Panc1 (cell line): Measurements from ENCODE around the gene C17orf100. TPM values are rescaled to one million over a fixed set of nuclear protein-coding genes. Genes with fewer than 3 reads are reported as not detected.

Experiments used
- ATAC-seq: fragments of 200-7000 bp; cut with Tn5 transposase; 2 replicates; pipeline ENCODE4 v1.9.1; 2020; ENCODE audit warnings: mild to moderate bottlenecking, moderate library complexity
- BruUV-seq: library from RNA; stranded (reverse); fragments of 400-500 nt; replicated peaks from 2 replicates; lab custom pipeline; 2021; lab: Mats Ljungman, UMichigan
- CTCF ChIA-PET: fragments of 300-600 bp; sonication (Branson Sonifier 250); formaldehyde crosslinking; loops from one replicate; lab custom pipeline; 2022; ENCODE audit warnings: antibody characterized with exemption; lab: Charles Lee
- POLR2A ChIA-PET: fragments of 300-600 bp; sonication (Branson Sonifier 250); formaldehyde crosslinking; loops from one replicate; lab custom pipeline; 2022; ENCODE audit warnings: antibody characterized with exemption; lab: Charles Lee
- DNase-seq: peaks from one replicate; pipeline ENCODE4 v3.0.0-alpha.2; 2010; ENCODE audit warnings: low read depth, low spot score
- H3K27ac ChIP-seq: 2 replicates; pipeline ENCODE4 v1.5.1; 2011; ENCODE audit warnings: mild to moderate bottlenecking, low read length, inconsistent platforms
- H3K27me3 ChIP-seq: fragments of 200-500 bp; sonication (Bioruptor generic); 2 replicates; pipeline ENCODE4 v1.6.0; 2014; ENCODE audit warnings: low read length, inconsistent platforms; ENCODE audit not compliant: control insufficient read depth, insufficient read depth
- H3K36me3 ChIP-seq: fragments of 200-500 bp; sonication (Bioruptor generic); 2 replicates; pipeline ENCODE4 v1.5.1; 2014; ENCODE audit warnings: inconsistent platforms, mild to moderate bottlenecking, low read length, moderate library complexity; ENCODE audit not compliant: control insufficient read depth, insufficient read depth
- H3K4me1 ChIP-seq: 2 replicates; pipeline ENCODE4 v1.5.1; 2011; ENCODE audit warnings: inconsistent platforms, mild to moderate bottlenecking, low read length, moderate library complexity; ENCODE audit not compliant: control insufficient read depth, insufficient read depth
- H3K4me3 ChIP-seq, 2 experiments: 2 replicates each; pipeline ENCODE4 v1.5.1; 2011 to 2012; ENCODE audit warnings: low read depth in 2 of 2, low read length in 2 of 2, mild to moderate bottlenecking in 2 of 2, inconsistent platforms in 1 of 2, moderate library complexity in 1 of 2
- H3K9me3 ChIP-seq: fragments of 200-500 bp; sonication (Bioruptor generic); 2 replicates; pipeline ENCODE4 v1.5.1; 2014; ENCODE audit warnings: low read depth, mild to moderate bottlenecking, inconsistent platforms, low read length, moderate library complexity; ENCODE audit not compliant: control insufficient read depth, insufficient read depth
- POLR2AphosphoS5 ChIP-seq: IDR thresholded peaks from 2 replicates; pipeline ENCODE4 v1.6.1; 2012; ENCODE audit warnings: mild to moderate bottlenecking, low read depth, low read length, moderate library complexity
- SIN3A ChIP-seq: IDR thresholded peaks from 2 replicates; pipeline ENCODE4 v1.6.1; 2012; ENCODE audit warnings: low read depth, mild to moderate bottlenecking, low read length, moderate library complexity, borderline replicate concordance; ENCODE audit not compliant: insufficient read depth
- TCF7L2 ChIP-seq: IDR thresholded peaks from 2 replicates; pipeline ENCODE4 v1.6.1; 2011; ENCODE audit warnings: mild to moderate bottlenecking, low read depth, low read length, inconsistent platforms
- in situ Hi-C: cut with HindIII; loops from 2 replicates; pipeline ENCODE4 v1.10.0; 2016; ENCODE audit warnings: low sequenced_read_pairs, low pct_unique_long_range_greater_than_20kb
- intact Hi-C: fragments of 100-400 bp; cut with micrococcal nuclease; formaldehyde crosslinking; loops from one replicate; pipeline ENCODE4 v1.10.0; 2022; ENCODE audit not compliant: unreplicated experiment
- total RNA-seq: library from RNA; stranded (reverse); gene quantifications from one replicate; pipeline ENCODE4 v1.2.1, GENCODE V29; 2021; ENCODE audit not compliant: unreplicated experiment
- TF ChIP-seq, protein P1 (sequence below): fragments of 450-650 bp; IDR thresholded peaks from 2 replicates; pipeline ENCODE4 v1.5.1; 2017; ENCODE audit warnings: mild to moderate bottlenecking
- TF ChIP-seq, protein P2 (sequence below), 2 experiments: IDR thresholded peaks; 2 replicates each; pipeline ENCODE4 v1.6.1; 2011 to 2012; ENCODE audit warnings: low read depth in 2 of 2, control low read depth in 1 of 2, low read length in 1 of 2, mild to moderate bottlenecking in 1 of 2, moderate library complexity in 1 of 2; ENCODE audit not compliant: insufficient read depth in 1 of 2

The C17orf100 gene
- total RNA-seq, 1 experiment from 2014 or later: 2.8 TPM

DNA sequence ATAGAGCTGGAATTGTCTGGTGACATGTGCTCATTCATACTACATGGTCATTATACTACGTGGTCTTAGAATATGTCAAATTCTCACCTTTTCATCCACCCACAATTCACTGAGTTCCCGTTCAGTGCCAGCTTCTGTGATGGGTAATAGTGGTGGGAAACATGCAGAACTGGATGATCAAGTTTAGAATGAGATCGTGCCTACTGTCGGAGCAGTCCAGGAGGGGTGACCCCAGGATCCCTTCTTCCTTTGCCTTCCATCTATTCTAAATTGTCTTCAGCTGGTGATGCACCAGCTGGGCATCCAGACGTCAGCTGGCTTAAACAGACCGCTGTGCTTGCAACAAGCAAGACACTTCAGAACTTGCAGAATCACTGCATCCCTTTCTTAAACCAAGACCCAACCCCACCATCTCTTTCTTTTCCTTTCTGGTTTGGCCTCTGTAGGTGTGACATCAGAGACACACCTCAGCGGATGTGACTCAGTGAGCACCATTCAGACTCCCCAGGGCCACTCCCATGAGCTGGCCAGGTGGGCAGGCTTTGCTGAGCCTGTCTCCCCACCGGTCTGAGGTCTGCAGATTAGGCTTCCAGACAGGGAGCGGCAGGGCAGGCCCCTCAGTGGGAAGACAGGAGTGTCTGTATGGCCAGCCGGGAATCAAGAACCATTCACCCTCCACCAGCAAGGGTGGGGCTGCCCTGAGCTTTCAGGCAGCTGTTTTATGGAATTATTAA is 18.1 kb downstream of the C17orf100 start:
- no peak overlapping the region for H3K27ac ChIP-seq
- CTCF ChIA-PET: no interaction called here
- POLR2A ChIA-PET: no interaction called here
- BruUV-seq: no TSS peak
- intact Hi-C loops: no loop called here
- H3K4me1 ChIP-seq: no peaks in the 10 kb centered on the region
- no peaks in the 10 kb centered on the region for H3K36me3 ChIP-seq
- in situ Hi-C loops: no loop called here
- no peak for TF ChIP-seq SIN3A
- no peak for TF ChIP-seq TCF7L2
- TF ChIP-seq, protein P1, sequence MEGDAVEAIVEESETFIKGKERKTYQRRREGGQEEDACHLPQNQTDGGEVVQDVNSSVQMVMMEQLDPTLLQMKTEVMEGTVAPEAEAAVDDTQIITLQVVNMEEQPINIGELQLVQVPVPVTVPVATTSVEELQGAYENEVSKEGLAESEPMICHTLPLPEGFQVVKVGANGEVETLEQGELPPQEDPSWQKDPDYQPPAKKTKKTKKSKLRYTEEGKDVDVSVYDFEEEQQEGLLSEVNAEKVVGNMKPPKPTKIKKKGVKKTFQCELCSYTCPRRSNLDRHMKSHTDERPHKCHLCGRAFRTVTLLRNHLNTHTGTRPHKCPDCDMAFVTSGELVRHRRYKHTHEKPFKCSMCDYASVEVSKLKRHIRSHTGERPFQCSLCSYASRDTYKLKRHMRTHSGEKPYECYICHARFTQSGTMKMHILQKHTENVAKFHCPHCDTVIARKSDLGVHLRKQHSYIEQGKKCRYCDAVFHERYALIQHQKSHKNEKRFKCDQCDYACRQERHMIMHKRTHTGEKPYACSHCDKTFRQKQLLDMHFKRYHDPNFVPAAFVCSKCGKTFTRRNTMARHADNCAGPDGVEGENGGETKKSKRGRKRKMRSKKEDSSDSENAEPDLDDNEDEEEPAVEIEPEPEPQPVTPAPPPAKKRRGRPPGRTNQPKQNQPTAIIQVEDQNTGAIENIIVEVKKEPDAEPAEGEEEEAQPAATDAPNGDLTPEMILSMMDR: no peak
- TF ChIP-seq POLR2AphosphoS5: no peak
- TF ChIP-seq, protein P2, sequence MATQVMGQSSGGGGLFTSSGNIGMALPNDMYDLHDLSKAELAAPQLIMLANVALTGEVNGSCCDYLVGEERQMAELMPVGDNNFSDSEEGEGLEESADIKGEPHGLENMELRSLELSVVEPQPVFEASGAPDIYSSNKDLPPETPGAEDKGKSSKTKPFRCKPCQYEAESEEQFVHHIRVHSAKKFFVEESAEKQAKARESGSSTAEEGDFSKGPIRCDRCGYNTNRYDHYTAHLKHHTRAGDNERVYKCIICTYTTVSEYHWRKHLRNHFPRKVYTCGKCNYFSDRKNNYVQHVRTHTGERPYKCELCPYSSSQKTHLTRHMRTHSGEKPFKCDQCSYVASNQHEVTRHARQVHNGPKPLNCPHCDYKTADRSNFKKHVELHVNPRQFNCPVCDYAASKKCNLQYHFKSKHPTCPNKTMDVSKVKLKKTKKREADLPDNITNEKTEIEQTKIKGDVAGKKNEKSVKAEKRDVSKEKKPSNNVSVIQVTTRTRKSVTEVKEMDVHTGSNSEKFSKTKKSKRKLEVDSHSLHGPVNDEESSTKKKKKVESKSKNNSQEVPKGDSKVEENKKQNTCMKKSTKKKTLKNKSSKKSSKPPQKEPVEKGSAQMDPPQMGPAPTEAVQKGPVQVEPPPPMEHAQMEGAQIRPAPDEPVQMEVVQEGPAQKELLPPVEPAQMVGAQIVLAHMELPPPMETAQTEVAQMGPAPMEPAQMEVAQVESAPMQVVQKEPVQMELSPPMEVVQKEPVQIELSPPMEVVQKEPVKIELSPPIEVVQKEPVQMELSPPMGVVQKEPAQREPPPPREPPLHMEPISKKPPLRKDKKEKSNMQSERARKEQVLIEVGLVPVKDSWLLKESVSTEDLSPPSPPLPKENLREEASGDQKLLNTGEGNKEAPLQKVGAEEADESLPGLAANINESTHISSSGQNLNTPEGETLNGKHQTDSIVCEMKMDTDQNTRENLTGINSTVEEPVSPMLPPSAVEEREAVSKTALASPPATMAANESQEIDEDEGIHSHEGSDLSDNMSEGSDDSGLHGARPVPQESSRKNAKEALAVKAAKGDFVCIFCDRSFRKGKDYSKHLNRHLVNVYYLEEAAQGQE (IDR thresholded peaks at IDR 0.05; ENCODE audit: insufficient read depth in 1 of 2, low read depth in 2 of 2, low read length in 1 of 2): no peak
- DNase-seq: no peak
- H3K27me3 ChIP-seq: no peaks in the 10 kb centered on the region
- no peak for ATAC-seq
- H3K9me3 ChIP-seq: no peaks in the 10 kb centered on the region
- no peak overlapping the region for H3K4me3 ChIP-seq

DNA sequence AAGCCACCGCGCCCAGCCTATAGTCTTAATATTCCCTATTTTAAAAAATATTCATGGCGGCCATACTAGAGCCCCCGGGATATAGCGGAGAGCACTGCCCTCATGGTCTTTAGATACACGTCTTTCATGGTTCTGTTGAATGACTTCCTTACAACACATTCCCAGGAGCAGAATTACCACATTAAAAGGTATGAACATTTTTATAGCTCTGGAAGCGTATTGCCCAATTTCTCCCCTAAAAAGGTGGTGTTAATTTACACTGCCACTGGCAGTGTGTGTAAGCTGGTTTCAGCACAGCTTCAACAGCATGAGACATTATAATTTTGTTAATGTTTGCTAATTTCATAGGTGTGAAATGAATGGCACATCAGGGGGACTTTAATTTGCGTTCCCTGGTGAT is 19.0 kb downstream of the C17orf100 start:
- ChIA-PET CTCF (no interaction called here), POLR2A (no interaction called here)
- no peaks in the 10 kb centered on the region for H3K36me3 ChIP-seq
- TF ChIP-seq TCF7L2 (no peak), SIN3A (no peak)
- TF ChIP-seq, protein P2 (IDR thresholded peaks at IDR 0.05; ENCODE audit: insufficient read depth in 1 of 2, low read depth in 2 of 2, low read length in 1 of 2): no peak
- DNase-seq (no peak), ATAC-seq (no peak)
- no peaks in the 10 kb centered on the region for H3K4me1 ChIP-seq
- H3K9me3 ChIP-seq: no peaks in the 10 kb centered on the region
- H3K27ac ChIP-seq: no peak overlapping the region
- no TSS peak for BruUV-seq
- intact Hi-C loops (no loop called here), in situ Hi-C loops (no loop called here)
- no peak overlapping the region for H3K4me3 ChIP-seq
- no peaks in the 10 kb centered on the region for H3K27me3 ChIP-seq
